HG02840 (cell line): ENCODE data around the gene CNTFR.

Experiments
- ATAC-seq: cut with Tn5 transposase; IDR thresholded peaks from one replicate; pipeline ENCODE4 v1.9.1; 2021; ENCODE audit warnings: mild to moderate bottlenecking, moderate library complexity, moderate number of reproducible peaks; ENCODE audit not compliant: unreplicated experiment, low FRiP score

Gene CNTFR

GRCh38 chr9:34513567-34514214, 75.8 kb downstream of the CNTFR start:
- ATAC-seq = no peak

GRCh38 chr9:34512131-34513078, 77.1 kb downstream of the CNTFR start:
- ATAC-seq = no peak

GRCh38 chr9:34510497-34511468, 78.7 kb downstream of the CNTFR start:
- no peak for ATAC-seq

GRCh38 chr9:34508951-34509350, 80.6 kb downstream of the CNTFR start:
- ATAC-seq = no peak

- no peak for ATAC-seq
Observed at GRCh38 chr9:34508463-34508862, 81.1 kb downstream of the CNTFR start.

GRCh38 chr9:34507966-34508365, 81.6 kb downstream of the CNTFR start:
- ATAC-seq = no peak

- no peak for ATAC-seq
Observed at GRCh38 chr9:34507556-34507955, 82.0 kb downstream of the CNTFR start.

GRCh38 chr9:34506623-34507022, 82.9 kb downstream of the CNTFR start:
- ATAC-seq = no peak

- ATAC-seq = no peak
Observed at GRCh38 chr9:34505370-34506120, 84.0 kb downstream of the CNTFR start.

GRCh38 chr9:34503406-34503805, 86.1 kb downstream of the CNTFR start:
- ATAC-seq = no peak

- ATAC-seq = no peak
Observed at GRCh38 chr9:34502891-34503290, 86.6 kb downstream of the CNTFR start.

- no peak for ATAC-seq
Observed at GRCh38 chr9:34502471-34502870, 87.1 kb downstream of the CNTFR start.

GRCh38 chr9:34501889-34502425, 87.6 kb downstream of the CNTFR start:
- ATAC-seq = no peak
